ENCODE measurements around the gene E2F6.

DNA sequence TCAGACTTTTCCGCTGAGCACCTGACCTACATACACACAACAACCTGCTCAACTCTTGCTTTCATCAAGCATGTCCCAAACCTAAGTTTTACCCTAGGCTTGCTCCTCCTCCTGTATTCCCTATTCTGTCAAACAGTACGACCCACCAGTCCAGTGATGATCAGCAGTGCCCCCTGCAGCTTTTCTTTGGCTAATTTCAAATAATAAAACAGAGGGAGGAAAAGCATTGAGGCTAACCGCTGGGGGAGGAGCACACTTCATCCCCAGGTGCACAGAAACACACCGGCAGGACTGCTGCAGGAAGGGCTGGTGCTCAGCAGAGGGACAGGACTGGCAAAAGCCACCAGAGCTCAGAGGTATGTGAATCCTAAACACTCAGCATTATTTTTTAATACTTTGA, 21.2 kb downstream of the E2F6 start:
- no peak for TF ChIP-seq CTCF (IDR thresholded peaks at IDR 0.05)
- no peak for TF ChIP-seq POLR2A (IDR thresholded peaks at IDR 0.05)
